ENCODE measurements around the gene CDPF1.

GRCh38 chr22:46239261-46240048 is 10.6 kb downstream of the CDPF1 start:
- no peak for TF ChIP-seq CTCF (IDR thresholded peaks at IDR 0.05)
- no peak for TF ChIP-seq POLR2AphosphoS5 (IDR thresholded peaks at IDR 0.05)
- TF ChIP-seq POLR2A (IDR thresholded peaks at IDR 0.05) = no peak

Data from prostate gland (tissue), 2 donors.